Liver (tissue), 9 donors: ENCODE data around the gene MRPL52. TPM values are rescaled to one million over a fixed set of nuclear protein-coding genes. Genes with fewer than 3 reads are reported as not detected.

Experiments used
- DNase-seq: peaks from one replicate; pipeline ENCODE4 v3.0.0-alpha.2; 2017; ENCODE audit warnings: low spot score
- H3K27ac ChIP-seq, 2 donors: one replicate each; pipeline ENCODE4 v1.7.0; 2013; ENCODE audit warnings: inconsistent platforms in 2 of 2, low read length in 2 of 2, control low read depth in 1 of 2, low read depth in 1 of 2, mild to moderate bottlenecking in 1 of 2
- H3K27me3 ChIP-seq, 4 donors: one replicate each; pipeline versions ENCODE4 v1.6.1 to v1.7.0; 2013; ENCODE audit warnings: low read length in 3 of 4, inconsistent platforms in 1 of 4, mild to moderate bottlenecking in 1 of 4, moderate library complexity in 1 of 4; ENCODE audit not compliant: control insufficient read depth in 4 of 4, insufficient read depth in 4 of 4
- H3K36me3 ChIP-seq, 4 donors: one replicate each; pipeline versions ENCODE4 v1.6.1 to v1.7.0; 2013; ENCODE audit warnings: low read length in 3 of 4, mild to moderate bottlenecking in 3 of 4, low read depth in 1 of 4, moderate library complexity in 1 of 4; ENCODE audit not compliant: control insufficient read depth in 4 of 4, insufficient read depth in 3 of 4
- H3K4me1 ChIP-seq, 4 donors: one replicate each; pipeline versions ENCODE4 v1.6.1 to v1.7.0; 2013; ENCODE audit warnings: low read length in 3 of 4, mild to moderate bottlenecking in 3 of 4, moderate library complexity in 1 of 4; ENCODE audit not compliant: control insufficient read depth in 4 of 4, insufficient read depth in 4 of 4
- H3K4me3 ChIP-seq, 3 donors: one replicate each; pipeline versions ENCODE4 v1.6.1 to v1.7.0; 2013; ENCODE audit warnings: low read length in 3 of 3, control low read depth in 1 of 3, low read depth in 1 of 3, mild to moderate bottlenecking in 1 of 3
- H3K9ac ChIP-seq, 2 donors: one replicate each; pipeline ENCODE4 v1.7.0; 2013; ENCODE audit warnings: low read length in 2 of 2, mild to moderate bottlenecking in 2 of 2, moderate library complexity in 2 of 2, control low read depth in 1 of 2, low read depth in 1 of 2
- H3K9me3 ChIP-seq, 4 donors: one replicate each; pipeline versions ENCODE4 v1.6.1 to v1.7.0; 2013; ENCODE audit warnings: low read length in 3 of 4; ENCODE audit not compliant: control insufficient read depth in 4 of 4
- FOXA1 ChIP-seq: IDR thresholded peaks from 2 replicates; pipeline ENCODE4 v1.6.1; 2016; ENCODE audit warnings: antibody characterized with exemption
- FOXA2 ChIP-seq: IDR thresholded peaks from 2 replicates; pipeline ENCODE4 v1.6.1; 2016; ENCODE audit warnings: antibody characterized with exemption
- HNF4G ChIP-seq: IDR thresholded peaks from 2 replicates; pipeline ENCODE4 v1.6.1; 2016; ENCODE audit warnings: antibody characterized with exemption
- JUND ChIP-seq, 2 donors: IDR thresholded peaks; 2 replicates each; pipeline ENCODE4 v1.6.1; 2016; ENCODE audit warnings: antibody characterized with exemption in 2 of 2
- NR2F2 ChIP-seq: IDR thresholded peaks from 2 replicates; pipeline ENCODE4 v1.6.1; 2016; ENCODE audit warnings: antibody characterized with exemption
- RAD21 ChIP-seq, 2 donors: IDR thresholded peaks; 2 replicates each; pipeline ENCODE4 v1.6.1; 2016; ENCODE audit warnings: antibody characterized with exemption in 2 of 2, mild to moderate bottlenecking in 2 of 2
- SP1 ChIP-seq: IDR thresholded peaks from 2 replicates; pipeline ENCODE4 v1.6.1; 2018; ENCODE audit warnings: antibody characterized with exemption, mild to moderate bottlenecking
- YY1 ChIP-seq: IDR thresholded peaks from 2 replicates; pipeline ENCODE4 v1.6.1; 2016; ENCODE audit warnings: antibody characterized with exemption, mild to moderate bottlenecking
- whole genome bisulfite sequencing: extraction: QIAGEN DNeasy Blood & Tissue Kit; methylation state at CpG from one replicate; pipeline ENCODE4 v1.1.7; 2013; 5-methylcytosine and 5-hydroxymethylcytosine counted together
- polyA plus RNA-seq, 2 donors: library from polyadenylated mRNA; stranded (reverse) in 1 of 2; unstranded in 1 of 2; fragments of 200-250 nt in 1 of 2; fragments of >200 nt in 1 of 2; fragmentation: Nextera tagmentation in 1 of 2; extraction: Ambion mirVana in 1 of 2; gene quantifications; one replicate each; pipeline versions ENCODE4 v1.2.1 to v1.2.3, GENCODE V29; 2013 to 2015
- total RNA-seq, 2 donors: library from RNA; depleted of rRNA; stranded (reverse); fragments of >200 nt; gene quantifications; one replicate each; pipeline ENCODE4 v1.2.3, GENCODE V29; 2014
- TF ChIP-seq, protein P1 (sequence below): IDR thresholded peaks from 2 replicates; pipeline ENCODE4 v1.6.1; 2016; ENCODE audit warnings: antibody characterized with exemption
- TF ChIP-seq, protein P2 (sequence below): IDR thresholded peaks from 2 replicates; pipeline ENCODE4 v1.6.1; 2016; ENCODE audit warnings: antibody characterized with exemption, mild to moderate bottlenecking
- TF ChIP-seq, protein P3 (sequence below): IDR thresholded peaks from 2 replicates; pipeline ENCODE4 v1.6.1; 2016; ENCODE audit warnings: antibody characterized with exemption
- TF ChIP-seq, protein P4 (sequence below): fragments of 150-350 bp; IDR thresholded peaks from 2 replicates; pipeline ENCODE4 v1.5.1; 2017; ENCODE audit warnings: improper control_type of control experiment, low read depth, low read length; ENCODE audit not compliant: missing input control
- donor health status: healthy.
- donor health status: healthy.
- donor health status: healthy.
- donor health status: healthy.
- donor health status: healthy.

The MRPL52 gene
- total and polyA plus RNA-seq, 4 donors: 9.1 to 142 (median 36.6) TPM

DNA sequence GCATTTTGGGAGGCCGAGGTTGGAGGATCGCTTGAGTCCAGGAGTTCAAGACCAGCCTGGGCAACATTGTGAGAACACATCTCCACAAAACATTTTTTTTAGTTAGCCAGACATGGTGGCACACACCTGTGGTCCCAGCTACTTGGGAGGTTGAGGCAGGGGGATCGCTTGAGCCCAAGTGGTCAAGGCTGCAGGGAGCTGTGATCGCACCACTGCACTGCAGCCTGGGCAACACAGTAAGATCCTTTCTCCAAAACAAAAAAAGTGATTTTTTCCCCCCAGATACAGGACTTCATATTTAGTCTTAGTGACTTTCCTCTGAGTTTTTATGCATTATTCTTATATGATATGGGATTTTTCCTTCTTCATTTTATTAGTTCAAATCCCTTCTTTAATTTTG is 43.0 kb upstream of the MRPL52 start:
- H3K36me3 ChIP-seq: no peaks in the 10 kb centered on the region
- no peak overlapping the region for H3K9ac ChIP-seq
- peaks cover 0 to 2% (median 0%) of the 10 kb centered on the region in 4 donors for H3K4me1 ChIP-seq
- no peak overlapping the region for H3K4me3 ChIP-seq
- H3K27ac ChIP-seq: no peak overlapping the region
- no peak for TF ChIP-seq YY1
- TF ChIP-seq FOXA1: no peak
- TF ChIP-seq, protein P1, sequence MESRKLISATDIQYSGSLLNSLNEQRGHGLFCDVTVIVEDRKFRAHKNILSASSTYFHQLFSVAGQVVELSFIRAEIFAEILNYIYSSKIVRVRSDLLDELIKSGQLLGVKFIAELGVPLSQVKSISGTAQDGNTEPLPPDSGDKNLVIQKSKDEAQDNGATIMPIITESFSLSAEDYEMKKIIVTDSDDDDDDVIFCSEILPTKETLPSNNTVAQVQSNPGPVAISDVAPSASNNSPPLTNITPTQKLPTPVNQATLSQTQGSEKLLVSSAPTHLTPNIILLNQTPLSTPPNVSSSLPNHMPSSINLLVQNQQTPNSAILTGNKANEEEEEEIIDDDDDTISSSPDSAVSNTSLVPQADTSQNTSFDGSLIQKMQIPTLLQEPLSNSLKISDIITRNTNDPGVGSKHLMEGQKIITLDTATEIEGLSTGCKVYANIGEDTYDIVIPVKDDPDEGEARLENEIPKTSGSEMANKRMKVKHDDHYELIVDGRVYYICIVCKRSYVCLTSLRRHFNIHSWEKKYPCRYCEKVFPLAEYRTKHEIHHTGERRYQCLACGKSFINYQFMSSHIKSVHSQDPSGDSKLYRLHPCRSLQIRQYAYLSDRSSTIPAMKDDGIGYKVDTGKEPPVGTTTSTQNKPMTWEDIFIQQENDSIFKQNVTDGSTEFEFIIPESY: no peak
- TF ChIP-seq NR2F2: no peak
- TF ChIP-seq, protein P2, sequence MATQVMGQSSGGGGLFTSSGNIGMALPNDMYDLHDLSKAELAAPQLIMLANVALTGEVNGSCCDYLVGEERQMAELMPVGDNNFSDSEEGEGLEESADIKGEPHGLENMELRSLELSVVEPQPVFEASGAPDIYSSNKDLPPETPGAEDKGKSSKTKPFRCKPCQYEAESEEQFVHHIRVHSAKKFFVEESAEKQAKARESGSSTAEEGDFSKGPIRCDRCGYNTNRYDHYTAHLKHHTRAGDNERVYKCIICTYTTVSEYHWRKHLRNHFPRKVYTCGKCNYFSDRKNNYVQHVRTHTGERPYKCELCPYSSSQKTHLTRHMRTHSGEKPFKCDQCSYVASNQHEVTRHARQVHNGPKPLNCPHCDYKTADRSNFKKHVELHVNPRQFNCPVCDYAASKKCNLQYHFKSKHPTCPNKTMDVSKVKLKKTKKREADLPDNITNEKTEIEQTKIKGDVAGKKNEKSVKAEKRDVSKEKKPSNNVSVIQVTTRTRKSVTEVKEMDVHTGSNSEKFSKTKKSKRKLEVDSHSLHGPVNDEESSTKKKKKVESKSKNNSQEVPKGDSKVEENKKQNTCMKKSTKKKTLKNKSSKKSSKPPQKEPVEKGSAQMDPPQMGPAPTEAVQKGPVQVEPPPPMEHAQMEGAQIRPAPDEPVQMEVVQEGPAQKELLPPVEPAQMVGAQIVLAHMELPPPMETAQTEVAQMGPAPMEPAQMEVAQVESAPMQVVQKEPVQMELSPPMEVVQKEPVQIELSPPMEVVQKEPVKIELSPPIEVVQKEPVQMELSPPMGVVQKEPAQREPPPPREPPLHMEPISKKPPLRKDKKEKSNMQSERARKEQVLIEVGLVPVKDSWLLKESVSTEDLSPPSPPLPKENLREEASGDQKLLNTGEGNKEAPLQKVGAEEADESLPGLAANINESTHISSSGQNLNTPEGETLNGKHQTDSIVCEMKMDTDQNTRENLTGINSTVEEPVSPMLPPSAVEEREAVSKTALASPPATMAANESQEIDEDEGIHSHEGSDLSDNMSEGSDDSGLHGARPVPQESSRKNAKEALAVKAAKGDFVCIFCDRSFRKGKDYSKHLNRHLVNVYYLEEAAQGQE: no peak
- TF ChIP-seq SP1: no peak
- TF ChIP-seq FOXA2: no peak
- TF ChIP-seq, protein P3, sequence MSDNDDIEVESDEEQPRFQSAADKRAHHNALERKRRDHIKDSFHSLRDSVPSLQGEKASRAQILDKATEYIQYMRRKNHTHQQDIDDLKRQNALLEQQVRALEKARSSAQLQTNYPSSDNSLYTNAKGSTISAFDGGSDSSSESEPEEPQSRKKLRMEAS: no peak
- TF ChIP-seq, protein P4, sequence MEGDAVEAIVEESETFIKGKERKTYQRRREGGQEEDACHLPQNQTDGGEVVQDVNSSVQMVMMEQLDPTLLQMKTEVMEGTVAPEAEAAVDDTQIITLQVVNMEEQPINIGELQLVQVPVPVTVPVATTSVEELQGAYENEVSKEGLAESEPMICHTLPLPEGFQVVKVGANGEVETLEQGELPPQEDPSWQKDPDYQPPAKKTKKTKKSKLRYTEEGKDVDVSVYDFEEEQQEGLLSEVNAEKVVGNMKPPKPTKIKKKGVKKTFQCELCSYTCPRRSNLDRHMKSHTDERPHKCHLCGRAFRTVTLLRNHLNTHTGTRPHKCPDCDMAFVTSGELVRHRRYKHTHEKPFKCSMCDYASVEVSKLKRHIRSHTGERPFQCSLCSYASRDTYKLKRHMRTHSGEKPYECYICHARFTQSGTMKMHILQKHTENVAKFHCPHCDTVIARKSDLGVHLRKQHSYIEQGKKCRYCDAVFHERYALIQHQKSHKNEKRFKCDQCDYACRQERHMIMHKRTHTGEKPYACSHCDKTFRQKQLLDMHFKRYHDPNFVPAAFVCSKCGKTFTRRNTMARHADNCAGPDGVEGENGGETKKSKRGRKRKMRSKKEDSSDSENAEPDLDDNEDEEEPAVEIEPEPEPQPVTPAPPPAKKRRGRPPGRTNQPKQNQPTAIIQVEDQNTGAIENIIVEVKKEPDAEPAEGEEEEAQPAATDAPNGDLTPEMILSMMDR: no peak
- TF ChIP-seq HNF4G: no peak
- no peaks in the 10 kb centered on the region for H3K9me3 ChIP-seq
- DNase-seq: no peak
- H3K27me3 ChIP-seq: no peaks in the 10 kb centered on the region
- WGBS: 96% methylated on average over 4 of the region's 4 CpGs

DNA sequence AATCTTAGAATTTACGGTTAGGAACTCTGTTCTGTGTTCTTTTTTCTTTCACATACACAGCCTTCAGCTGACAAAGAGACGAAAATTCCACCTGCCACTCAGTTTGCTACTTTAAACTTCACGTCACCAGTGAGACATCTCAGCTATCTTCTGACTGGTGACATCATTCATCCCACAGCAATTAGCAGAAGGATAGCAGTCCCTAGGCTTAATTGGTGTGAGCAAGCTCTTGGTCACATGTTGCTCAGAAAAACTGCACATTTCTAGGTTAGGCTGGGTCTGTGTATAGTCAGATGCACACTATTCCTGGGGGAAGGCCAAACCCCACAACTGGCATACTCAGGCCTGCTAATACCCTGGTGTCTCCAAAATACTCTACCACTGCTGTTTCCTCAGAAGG is 38.4 kb upstream of the MRPL52 start:
- H3K27ac ChIP-seq: no peak overlapping the region
- no peaks in the 10 kb centered on the region for H3K4me1 ChIP-seq
- H3K27me3 ChIP-seq: no peaks in the 10 kb centered on the region
- 80% methylated on average over 3 of the region's 3 CpGs for WGBS
- no peak overlapping the region for H3K9ac ChIP-seq
- H3K36me3 ChIP-seq: no peaks in the 10 kb centered on the region
- TF ChIP-seq, protein P1: no peak
- TF ChIP-seq SP1 (no peak), YY1 (no peak), JUND (IDR thresholded peaks at IDR 0.05) (no peak), FOXA1 (no peak), NR2F2 (no peak), RAD21 (IDR thresholded peaks at IDR 0.05) (no peak)
- TF ChIP-seq, protein P3: no peak
- TF ChIP-seq, protein P4: no peak
- TF ChIP-seq, protein P2: no peak
- H3K9me3 ChIP-seq: no peaks in the 10 kb centered on the region
- no peak for DNase-seq
- no peak overlapping the region for H3K4me3 ChIP-seq
